Measurements from ENCODE around the gene ALOX12B. TPM values are rescaled to one million over a fixed set of nuclear protein-coding genes. Genes with fewer than 3 reads are reported as not detected.

The ALOX12B gene
- total and polyA plus RNA-seq, 8 donors, result 0.16 to 0.31 TPM; not detected in 6

DNA sequence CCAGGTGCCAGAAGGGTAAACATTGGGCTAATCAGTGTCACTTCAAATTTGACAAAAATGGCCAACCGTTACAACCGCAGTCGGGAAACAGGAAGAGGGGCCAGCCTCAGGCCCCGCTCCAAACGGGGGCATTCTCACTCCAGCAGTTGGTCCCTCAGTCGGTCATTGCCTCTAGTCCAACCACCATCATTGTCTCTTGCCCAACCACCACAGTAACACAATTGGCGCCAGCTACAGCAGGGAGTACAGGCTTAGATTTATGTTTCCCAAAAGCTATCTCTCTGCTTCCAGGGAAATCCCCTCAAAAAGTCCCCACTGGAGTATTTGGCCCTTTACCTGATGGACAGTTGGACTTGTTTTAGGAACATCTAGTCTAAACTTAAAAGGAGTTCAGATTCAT is 28.4 kb downstream of the ALOX12B start:
- TF ChIP-seq, protein P1, sequence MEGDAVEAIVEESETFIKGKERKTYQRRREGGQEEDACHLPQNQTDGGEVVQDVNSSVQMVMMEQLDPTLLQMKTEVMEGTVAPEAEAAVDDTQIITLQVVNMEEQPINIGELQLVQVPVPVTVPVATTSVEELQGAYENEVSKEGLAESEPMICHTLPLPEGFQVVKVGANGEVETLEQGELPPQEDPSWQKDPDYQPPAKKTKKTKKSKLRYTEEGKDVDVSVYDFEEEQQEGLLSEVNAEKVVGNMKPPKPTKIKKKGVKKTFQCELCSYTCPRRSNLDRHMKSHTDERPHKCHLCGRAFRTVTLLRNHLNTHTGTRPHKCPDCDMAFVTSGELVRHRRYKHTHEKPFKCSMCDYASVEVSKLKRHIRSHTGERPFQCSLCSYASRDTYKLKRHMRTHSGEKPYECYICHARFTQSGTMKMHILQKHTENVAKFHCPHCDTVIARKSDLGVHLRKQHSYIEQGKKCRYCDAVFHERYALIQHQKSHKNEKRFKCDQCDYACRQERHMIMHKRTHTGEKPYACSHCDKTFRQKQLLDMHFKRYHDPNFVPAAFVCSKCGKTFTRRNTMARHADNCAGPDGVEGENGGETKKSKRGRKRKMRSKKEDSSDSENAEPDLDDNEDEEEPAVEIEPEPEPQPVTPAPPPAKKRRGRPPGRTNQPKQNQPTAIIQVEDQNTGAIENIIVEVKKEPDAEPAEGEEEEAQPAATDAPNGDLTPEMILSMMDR (IDR thresholded peaks at IDR 0.05), result no peak
- Histone ChIP-seq H3K27me3 (peaks cover 0 to 16% (median 0%) of the 10 kb centered on the region in 4 donors), H3K27ac (no peak overlapping the region), H3K36me3 (no peaks in the 10 kb centered on the region), H3K4me3 (no peak overlapping the region), H3K4me1 (peaks cover 0 to 18% (median 0%) of the 10 kb centered on the region in 3 donors), H3K9me3 (no peaks in the 10 kb centered on the region)
- 5 to 7% methylated on average over 7 of the region's 7 CpGs for WGBS, 2 donors
- ATAC-seq (peak in 1 of 4 donors; percentile 11), DNase-seq (peak in 1 of 6 donors; percentile 8), FAIRE-seq (no peak)
- intact Hi-C loops (cut with DNase I), result loop anchor here in 1 of 3 donors (10.0 kb wide), 1 partner anchor 54 kb away; the partner anchor contains the start of gene GUCY2D

DNA sequence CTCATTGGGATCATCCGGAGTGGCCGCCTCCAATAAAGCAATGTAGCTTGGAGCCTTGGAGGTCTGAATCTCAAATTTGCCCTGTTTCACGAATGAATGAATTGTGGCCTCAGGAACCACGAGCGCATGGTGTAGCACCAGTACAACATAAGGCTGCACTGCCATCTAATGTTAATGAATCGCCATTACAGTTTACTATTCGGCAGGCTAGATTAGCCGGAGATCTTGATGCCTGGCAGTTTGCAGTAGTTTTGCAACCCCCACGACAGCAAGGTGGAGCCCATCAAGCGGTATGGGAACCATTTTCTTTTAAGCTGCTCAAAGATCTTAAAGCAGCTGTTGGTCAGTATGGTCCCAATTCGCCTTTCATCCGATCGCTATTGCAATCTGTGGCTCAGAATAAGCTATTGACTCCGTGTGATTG is 29.8 kb downstream of the ALOX12B start:
- WGBS, 2 donors, result 2 to 5% methylated on average over 14 of the region's 14 CpGs
- intact Hi-C loops (cut with DNase I), result loop anchor here in 1 of 3 donors (10.0 kb wide), 1 partner anchor 53 kb away; the partner anchor contains the start of gene GUCY2D
- Histone ChIP-seq H3K4me1 (peaks cover 0 to 18% (median 0%) of the 10 kb centered on the region in 3 donors), H3K27me3 (peaks cover 0 to 15% (median 0%) of the 10 kb centered on the region in 4 donors), H3K27ac (no peak overlapping the region), H3K4me3 (no peak overlapping the region), H3K9me3 (no peaks in the 10 kb centered on the region), H3K36me3 (no peaks in the 10 kb centered on the region)
- DNase-seq (peak in 3 of 6 donors; percentile 31 to 62 (median 38)), FAIRE-seq (peak; percentile 73), ATAC-seq (peak; percentile 83 to 91 (median 86))
- TF ChIP-seq, protein P1 (IDR thresholded peaks at IDR 0.05), result peak; percentile 39 to 66 (median 56)

DNA sequence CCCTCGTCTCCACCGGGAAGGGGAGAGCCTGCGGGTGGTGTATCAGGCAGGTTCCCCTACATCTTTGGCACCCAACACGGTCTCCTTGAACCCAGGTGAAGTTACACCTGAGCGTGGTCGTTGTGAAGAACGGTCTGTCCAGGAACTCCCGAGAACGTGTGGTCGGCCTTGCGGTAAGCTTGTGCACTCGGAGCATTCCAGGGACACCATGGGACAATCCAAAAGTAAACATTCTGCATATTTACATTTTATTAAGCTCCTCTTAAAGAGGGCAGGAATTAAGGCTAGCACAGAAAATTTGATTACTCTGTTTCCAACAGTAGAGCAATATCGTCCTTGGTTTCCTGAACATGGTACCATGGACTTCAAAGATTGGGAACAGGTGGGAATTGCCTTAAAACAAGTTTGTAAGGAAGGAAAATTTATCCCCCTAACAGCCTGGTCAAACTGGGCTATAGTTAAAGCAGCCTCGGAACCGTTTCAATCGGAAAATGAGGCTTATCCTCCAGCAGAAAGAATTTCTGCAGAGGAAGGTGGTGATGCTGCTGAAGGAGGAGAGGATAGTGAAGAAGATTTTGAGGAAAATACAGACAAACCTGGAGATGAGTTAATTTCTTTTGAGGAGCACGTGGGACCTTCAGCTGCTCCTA is 30.4 kb downstream of the ALOX12B start:
- TF ChIP-seq, protein P1 (IDR thresholded peaks at IDR 0.05), result no peak
- Histone ChIP-seq H3K27me3 (peaks cover 0 to 9% (median 0%) of the 10 kb centered on the region in 4 donors), H3K36me3 (no peaks in the 10 kb centered on the region), H3K9me3 (no peaks in the 10 kb centered on the region), H3K4me1 (peaks cover 0 to 18% (median 0%) of the 10 kb centered on the region in 3 donors), H3K4me3 (no peak overlapping the region), H3K27ac (peak overlapping the region in 1 of 4 donors; percentile 43)
- WGBS, 2 donors, result 29 to 33% methylated on average over 17 of the region's 17 CpGs
- intact Hi-C loops (cut with DNase I), result loop anchor here in 1 of 3 donors (10.0 kb wide), 1 partner anchor 52 kb away; the partner anchor contains the start of gene GUCY2D
- ATAC-seq (peak in 1 of 4 donors; percentile 4), FAIRE-seq (no peak), DNase-seq (no peak)

DNA sequence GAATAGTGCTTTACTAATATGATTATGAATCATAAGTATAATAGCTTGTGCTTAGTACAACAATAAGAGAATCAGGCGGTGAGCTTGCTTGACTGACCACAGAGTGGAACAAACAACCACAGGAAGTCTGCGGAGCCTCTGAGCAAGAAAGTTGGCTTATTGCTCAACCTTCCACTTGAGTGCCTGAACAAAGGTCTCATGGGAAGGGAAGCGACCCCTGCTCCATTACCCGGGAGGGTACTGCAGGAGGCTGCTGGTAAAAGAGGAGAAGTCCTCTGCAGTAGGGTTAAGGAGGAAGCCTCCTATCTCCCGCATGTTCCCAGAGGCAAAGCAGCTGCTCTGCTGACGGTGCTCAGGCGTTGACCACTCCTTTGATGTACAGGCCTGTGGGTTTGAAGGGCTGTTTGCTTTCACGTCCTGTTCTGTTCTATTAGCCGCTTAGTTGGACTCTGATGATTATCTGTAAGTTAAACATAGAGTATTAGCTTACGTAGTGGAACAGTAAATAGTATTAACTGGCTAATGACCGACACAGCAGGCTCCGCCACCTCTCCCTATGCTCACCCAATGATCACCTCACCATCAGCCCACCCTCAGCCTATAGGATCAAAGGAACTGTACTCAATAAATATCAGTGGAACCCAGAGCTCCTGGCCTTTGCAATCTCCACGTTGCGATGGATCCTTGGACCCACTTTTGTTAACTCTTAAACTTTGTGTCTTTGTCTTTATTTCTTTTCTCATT is 31.1 kb downstream of the ALOX12B start:
- Histone ChIP-seq H3K4me3 (no peak overlapping the region), H3K27ac (peak overlapping the region in 1 of 4 donors; percentile 43), H3K4me1 (peaks cover 0 to 18% (median 0%) of the 10 kb centered on the region in 3 donors), H3K9me3 (no peaks in the 10 kb centered on the region), H3K36me3 (no peaks in the 10 kb centered on the region), H3K27me3 (peaks cover 0 to 9% (median 0%) of the 10 kb centered on the region in 4 donors)
- WGBS, 2 donors, result 20 to 21% methylated on average over 14 of the region's 14 CpGs
- DNase-seq, result peak in 2 of 6 donors; percentile 36 to 58
- FAIRE-seq, result no peak
- ATAC-seq, result peak; percentile 60 to 70 (median 63)
- intact Hi-C loops (cut with DNase I), result loop anchor here in 1 of 3 donors (10.0 kb wide), 1 partner anchor 52 kb away; the partner anchor contains the start of gene GUCY2D
- TF ChIP-seq, protein P1 (IDR thresholded peaks at IDR 0.05), result no peak

All from pancreas (tissue), 10 donors.